ENCODE results near the gene KCNMB1.

The KCNMB1 gene, protein sequence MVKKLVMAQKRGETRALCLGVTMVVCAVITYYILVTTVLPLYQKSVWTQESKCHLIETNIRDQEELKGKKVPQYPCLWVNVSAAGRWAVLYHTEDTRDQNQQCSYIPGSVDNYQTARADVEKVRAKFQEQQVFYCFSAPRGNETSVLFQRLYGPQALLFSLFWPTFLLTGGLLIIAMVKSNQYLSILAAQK

DNA sequence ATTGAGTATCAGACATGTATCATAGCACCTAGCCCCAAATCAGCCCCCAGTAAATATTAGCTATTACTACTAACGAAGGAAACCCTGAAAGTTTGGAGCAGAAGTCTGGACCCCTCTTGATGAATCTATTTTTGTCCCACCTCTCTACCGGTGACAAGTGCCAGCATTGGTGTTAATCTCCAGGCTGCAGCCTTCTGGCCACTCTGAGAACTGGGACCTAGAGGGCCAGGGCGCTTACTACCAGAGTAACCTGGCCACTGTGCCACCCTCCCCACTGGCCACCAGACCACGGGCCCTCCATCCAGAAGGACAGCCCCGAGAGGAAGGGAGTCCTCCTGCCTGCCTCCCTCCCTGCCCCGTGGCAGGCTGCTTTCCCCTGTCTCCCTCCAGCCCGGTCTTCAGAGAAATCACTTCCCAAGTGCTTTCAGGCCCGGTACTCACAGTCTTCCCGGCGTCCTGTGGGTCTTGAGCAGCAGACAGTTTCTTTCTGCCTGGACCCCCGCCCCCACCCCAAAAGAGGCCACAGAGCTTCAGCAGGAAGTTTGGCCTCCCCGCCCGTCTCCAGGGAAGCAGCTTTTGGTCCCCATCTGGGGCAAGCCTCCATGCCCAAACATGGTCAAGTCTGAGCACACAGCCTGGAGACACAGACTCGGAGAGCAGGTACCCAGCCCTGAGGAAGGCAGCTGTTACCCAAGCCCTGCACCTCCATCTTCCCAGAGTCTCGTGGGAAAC, at the start of gene KCNMB1:
Gene KCNMB1, minus strand, starts transcription at position 550 of the 732 bp plus-strand sequence. CDS start 3,920 bp downstream, outside the sequence.
- no peak for DNase-seq (ENCODE audit: low spot score)

- DNase-seq (ENCODE audit: low spot score), result no peak
These were observed 49.4 kb upstream of the KCNMB1 start for GRCh38 chr5:170438581-170438980.

GRCh38 chr5:170437621-170438375, 48.6 kb upstream of the KCNMB1 start:
- no peak for DNase-seq (ENCODE audit: low spot score)

DNA sequence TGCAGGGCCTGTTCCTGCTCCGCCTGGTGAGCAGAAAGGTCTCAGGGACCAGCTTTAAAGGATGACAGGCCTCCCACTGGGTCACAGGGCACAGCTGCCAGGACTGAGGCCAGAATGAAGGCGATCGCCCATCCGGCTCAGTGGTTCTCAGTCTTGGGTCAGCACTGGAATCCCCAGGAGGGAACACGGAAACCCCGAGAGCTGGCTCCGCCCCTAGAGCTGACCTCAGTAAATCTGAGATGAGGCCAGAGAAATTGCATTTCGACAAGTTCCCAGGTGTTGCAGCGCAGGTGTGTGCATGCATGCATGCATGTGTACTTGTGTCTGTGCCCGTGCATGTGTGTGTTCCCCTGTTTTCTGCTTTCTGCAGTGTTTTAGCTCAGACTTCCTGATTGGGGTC, 47.2 kb upstream of the KCNMB1 start:
- DNase-seq (ENCODE audit: low spot score), result no peak

DNA sequence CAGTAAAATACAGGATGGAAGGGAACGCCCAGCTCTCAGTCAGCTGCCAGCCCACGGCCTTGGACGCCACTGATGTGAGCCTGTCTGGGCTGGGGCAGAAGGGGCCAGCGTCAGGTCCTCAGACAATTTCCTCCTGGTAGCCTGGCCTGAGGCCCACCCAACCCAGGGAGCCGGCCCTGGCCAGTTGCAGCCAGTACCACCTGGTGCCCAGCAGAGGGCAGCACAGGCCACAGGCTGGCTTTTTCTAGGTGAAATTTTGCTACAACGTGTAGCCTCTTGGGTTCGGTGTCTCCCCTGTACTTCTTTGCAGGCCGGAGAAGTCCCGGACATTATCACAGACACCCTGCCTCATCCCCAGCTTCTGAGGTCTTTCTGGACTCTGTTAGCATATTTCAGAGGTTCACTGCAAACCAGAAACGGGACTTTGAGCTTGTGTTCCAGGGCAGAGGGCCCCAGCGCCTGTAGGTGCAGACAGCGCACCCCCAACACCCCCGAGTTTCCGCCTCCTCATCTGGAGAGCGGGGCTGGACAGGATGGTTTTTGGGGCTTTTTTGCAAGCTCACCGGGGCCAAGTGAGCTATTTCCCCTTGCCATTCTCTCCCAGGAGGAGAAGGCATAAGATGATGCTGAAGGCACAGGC, 45.9 kb upstream of the KCNMB1 start:
- DNase-seq (ENCODE audit: low spot score), result peak; percentile 90

DNA sequence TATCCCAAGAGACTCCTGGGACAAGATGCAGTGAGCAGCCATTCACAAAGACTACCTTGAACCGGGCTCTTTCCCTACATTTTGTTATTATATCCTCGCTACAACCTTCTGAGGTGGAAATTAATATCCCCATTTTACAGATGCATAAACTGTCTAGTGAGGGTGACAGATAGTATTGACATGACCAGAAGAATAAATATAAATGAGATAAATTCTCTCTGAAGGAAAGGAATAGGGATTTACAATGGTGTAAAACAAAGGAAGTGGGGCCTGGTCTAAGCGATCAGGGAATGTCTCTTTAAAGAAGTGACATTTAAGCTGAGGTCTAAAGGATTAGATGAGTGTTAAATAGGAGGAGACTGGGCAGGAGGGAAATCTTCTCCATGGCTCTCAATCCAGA, 43.5 kb upstream of the KCNMB1 start:
- DNase-seq (ENCODE audit: low spot score), result no peak

DNA sequence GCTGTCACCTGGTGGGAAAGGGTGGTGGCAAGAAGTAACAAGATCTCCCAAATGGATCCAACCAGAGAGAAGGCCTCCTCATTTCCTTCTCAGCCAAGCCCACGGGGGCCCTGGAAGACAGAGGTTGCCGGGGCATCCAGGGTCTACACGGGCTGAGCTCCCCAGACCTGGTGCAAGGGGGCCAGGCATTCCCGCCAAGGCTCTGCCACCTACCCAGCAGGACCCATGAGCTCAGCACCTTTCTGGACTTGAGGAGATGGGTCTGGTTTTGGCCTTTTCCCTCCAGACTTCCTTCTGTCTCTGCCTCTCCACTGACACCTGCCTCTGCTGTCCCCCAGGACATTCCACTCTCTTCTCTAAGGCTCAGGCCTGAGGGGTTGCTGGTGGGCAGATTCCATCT, 42.4 kb upstream of the KCNMB1 start:
- DNase-seq (ENCODE audit: low spot score), result no peak

- peak; percentile 20 for DNase-seq (ENCODE audit: low spot score)
These were observed 41.8 kb upstream of the KCNMB1 start for GRCh38 chr5:170430866-170431437.

DNA sequence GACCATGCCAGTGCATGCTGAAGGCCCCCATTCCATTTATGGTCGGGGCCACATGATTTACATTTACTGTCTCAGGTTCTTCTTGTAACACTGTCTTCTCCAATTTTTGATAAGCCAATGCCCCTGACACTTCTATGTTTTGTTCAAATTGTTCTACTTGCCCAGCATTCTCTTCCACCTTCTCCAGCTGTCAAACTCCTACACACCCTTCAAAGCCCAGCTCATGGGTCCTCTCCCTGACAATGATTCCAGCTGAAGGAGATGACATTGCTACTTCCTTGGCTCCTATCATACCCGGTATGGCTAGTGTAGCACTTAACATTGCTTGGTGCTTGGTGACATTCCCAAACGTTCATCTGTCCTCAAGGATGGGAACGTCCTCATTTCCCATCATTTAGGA, 41.1 kb upstream of the KCNMB1 start:
- no peak for DNase-seq (ENCODE audit: low spot score)

GRCh38 chr5:170429014-170429413, 39.8 kb upstream of the KCNMB1 start:
- peak; percentile 40 for DNase-seq (ENCODE audit: low spot score)

- no peak for DNase-seq (ENCODE audit: low spot score)
These were observed 38.6 kb upstream of the KCNMB1 start for GRCh38 chr5:170427672-170428236.

- no peak for DNase-seq (ENCODE audit: low spot score)
These were observed 37.6 kb upstream of the KCNMB1 start for GRCh38 chr5:170426786-170427185.

- no peak for DNase-seq (ENCODE audit: low spot score)
These were observed 37.1 kb upstream of the KCNMB1 start for GRCh38 chr5:170426149-170426767.

DNA sequence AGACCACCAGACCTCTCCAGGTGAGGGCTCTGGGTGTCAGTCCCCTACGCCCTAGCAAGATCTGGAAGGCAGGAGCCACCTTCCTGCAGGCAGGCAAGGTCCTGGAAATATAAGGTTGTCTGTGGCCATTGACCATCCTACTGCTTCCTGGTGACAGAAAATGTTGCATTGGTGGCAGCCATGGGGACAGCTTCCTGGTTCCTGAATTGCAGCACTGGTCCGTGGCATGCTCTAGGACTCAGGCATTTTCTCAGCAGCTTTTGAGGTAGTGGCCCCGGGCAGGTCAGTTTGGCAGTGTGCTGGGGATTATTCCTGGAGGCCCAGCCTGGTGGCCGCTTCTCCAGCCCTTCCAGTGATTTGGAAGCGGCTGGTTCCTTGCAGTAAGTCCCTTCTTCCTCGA, 36.6 kb upstream of the KCNMB1 start:
- DNase-seq (ENCODE audit: low spot score), result no peak

- no peak for DNase-seq (ENCODE audit: low spot score)
These were observed 35.5 kb upstream of the KCNMB1 start for GRCh38 chr5:170424629-170425028.

GRCh38 chr5:170423692-170424091, 34.5 kb upstream of the KCNMB1 start:
- no peak for DNase-seq (ENCODE audit: low spot score)

- no peak for DNase-seq (ENCODE audit: low spot score)
These were observed 32.7 kb upstream of the KCNMB1 start for GRCh38 chr5:170421826-170422225.

GRCh38 chr5:170420806-170421412, 31.7 kb upstream of the KCNMB1 start:
- peak; percentile 85 for DNase-seq (ENCODE audit: low spot score)

DNA sequence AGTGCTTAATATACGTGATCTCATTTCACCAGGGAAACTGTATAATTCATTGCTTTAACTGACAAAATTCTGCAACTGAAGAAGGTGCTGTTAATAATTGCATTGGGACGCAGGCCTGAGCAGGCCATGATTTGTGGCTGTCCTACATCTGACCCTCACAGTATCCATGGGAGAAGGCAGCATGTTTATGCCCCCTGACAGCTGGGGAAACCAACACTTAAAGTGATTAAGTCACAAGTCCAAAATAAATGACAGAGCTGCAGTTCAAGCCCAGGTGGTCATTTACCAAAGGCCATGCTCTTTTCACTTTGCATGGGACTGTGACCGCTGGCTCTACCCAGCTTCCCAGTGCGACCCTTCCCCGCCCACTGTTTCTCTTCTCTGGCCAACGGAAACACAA, 30.5 kb upstream of the KCNMB1 start:
- DNase-seq (ENCODE audit: low spot score), result no peak

DNA sequence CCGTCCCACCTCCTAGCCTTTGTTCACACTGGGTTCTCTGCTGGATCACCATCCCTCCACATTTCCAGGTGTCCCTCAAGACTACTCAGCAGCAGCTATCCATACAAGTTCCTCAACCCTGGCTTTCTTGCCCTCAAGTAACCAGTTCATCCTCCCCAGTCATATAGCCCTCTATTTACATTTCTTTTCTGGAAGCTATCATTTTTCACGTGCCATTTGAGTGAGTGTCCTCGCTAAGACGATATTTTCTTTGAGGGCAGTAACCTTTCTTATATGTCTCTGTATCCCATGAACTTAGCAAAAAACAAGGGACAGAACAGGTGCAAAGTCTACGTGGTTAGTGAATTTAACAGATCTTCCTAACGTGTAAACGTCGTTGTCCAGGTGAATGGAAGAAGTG, 29.6 kb upstream of the KCNMB1 start:
- no peak for DNase-seq (ENCODE audit: low spot score)

GRCh38 chr5:170416526-170416925, 27.4 kb upstream of the KCNMB1 start:
- no peak for DNase-seq (ENCODE audit: low spot score)

Measured in GM03348 (cell line).